Measurements from ENCODE around the gene SPC24. TPM values are rescaled to one million over a fixed set of nuclear protein-coding genes. Genes with fewer than 3 reads are reported as not detected.
"Not testable (repeated sequence)": the region's sequence is repeated elsewhere in the genome, so short reads cannot be mapped to it uniquely, and the experiment has no call there.

The SPC24 gene
- total RNA-seq, 1 experiment from 2014 or later = 50.6 TPM

DNA sequence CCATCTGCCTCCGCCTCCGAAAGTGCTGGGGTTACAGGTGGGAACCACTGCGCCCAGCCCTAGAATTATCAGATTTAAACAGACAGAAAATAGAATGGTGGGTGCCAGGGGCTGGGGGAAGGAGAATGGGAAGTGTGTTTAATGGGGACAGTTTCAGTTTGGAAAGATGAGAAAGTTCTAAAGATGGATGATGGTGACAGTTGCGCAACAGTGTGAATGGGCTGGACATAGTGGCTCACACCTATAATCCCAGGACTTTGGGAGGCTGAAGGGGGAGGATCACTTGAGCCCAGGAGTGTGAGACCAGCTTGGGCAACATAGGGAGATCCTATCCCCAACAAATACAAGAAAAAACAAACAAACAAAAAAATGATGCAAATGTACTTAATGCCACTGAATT, 25.9 kb upstream of the SPC24 start:
- CTCF ChIA-PET = no interaction called here
- in situ Hi-C loops (cut with HindIII; ENCODE audit: low pct_unique_long_range_greater_than_20kb, low sequenced_read_pairs) = no loop called here
- intact Hi-C loops (cut with micrococcal nuclease; ENCODE audit: unreplicated experiment) = no loop called here

DNA sequence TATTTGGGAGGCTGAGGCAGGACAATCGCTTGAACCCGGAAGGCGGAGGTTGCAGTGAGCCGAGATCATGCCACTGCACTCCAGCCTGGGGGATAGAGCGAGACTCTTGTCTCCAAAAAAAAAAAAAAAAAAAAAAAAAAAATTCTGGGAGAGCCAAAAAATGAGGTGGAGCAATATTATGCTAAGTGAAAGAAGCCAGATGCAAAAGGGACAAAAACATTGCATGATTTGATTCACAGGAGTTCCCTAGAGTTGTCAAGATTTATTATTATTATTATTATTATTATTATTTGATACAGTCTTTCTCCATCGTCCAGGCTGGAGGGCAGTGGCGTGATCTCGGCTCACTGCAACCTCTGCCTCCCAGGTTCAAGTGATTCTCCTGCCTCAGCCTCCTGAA, 25.4 kb upstream of the SPC24 start:
- H3K4me1 ChIP-seq (ENCODE audit: control insufficient read depth, insufficient read depth, low read length); in situ Hi-C loops (cut with HindIII; ENCODE audit: low pct_unique_long_range_greater_than_20kb, low sequenced_read_pairs); DNase-seq (ENCODE audit: low read depth, low spot score); ATAC-seq; H3K4me3 ChIP-seq (ENCODE audit: low read depth in 2 of 2, low read length in 2 of 2); H3K36me3 ChIP-seq (ENCODE audit: control insufficient read depth, insufficient read depth, low read length); BruUV-seq (replicated peaks); POLR2A ChIA-PET; H3K27me3 ChIP-seq (ENCODE audit: control insufficient read depth, insufficient read depth, low read length); CTCF ChIA-PET; H3K9me3 ChIP-seq (ENCODE audit: control insufficient read depth, insufficient read depth, low read depth, low read length); intact Hi-C loops (cut with micrococcal nuclease; ENCODE audit: unreplicated experiment); H3K27ac ChIP-seq (ENCODE audit: low read length): not testable (repeated sequence)

More for the DNA sequence above, 25.9 kb upstream of the SPC24 start:
- Histone ChIP-seq H3K9me3 (ENCODE audit: control insufficient read depth, insufficient read depth, low read depth, low read length) (no peaks in the 10 kb centered on the region), H3K4me1 (ENCODE audit: control insufficient read depth, insufficient read depth, low read length) (no peaks in the 10 kb centered on the region; the same call in 1 of the 2 replicates), H3K27me3 (ENCODE audit: control insufficient read depth, insufficient read depth, low read length) (no peaks in the 10 kb centered on the region), H3K4me3 (ENCODE audit: low read depth in 2 of 2, low read length in 2 of 2) (no peak overlapping the region), H3K36me3 (ENCODE audit: control insufficient read depth, insufficient read depth, low read length) (peaks cover 2% of the 10 kb centered on the region; the same call in 1 of the 2 replicates), H3K27ac (ENCODE audit: low read length) (no peak overlapping the region)
- BruUV-seq (replicated peaks) = no TSS peak
- POLR2A ChIA-PET = no interaction called here
- TF ChIP-seq TCF7L2 (IDR thresholded peaks at IDR 0.05; ENCODE audit: low read depth, low read length) (no peak), POLR2AphosphoS5 (IDR thresholded peaks at IDR 0.05; ENCODE audit: low read depth, low read length) (no peak), SIN3A (IDR thresholded peaks at IDR 0.05; ENCODE audit: borderline replicate concordance, insufficient read depth, low read depth, low read length) (no peak)
- TF ChIP-seq, protein P1, sequence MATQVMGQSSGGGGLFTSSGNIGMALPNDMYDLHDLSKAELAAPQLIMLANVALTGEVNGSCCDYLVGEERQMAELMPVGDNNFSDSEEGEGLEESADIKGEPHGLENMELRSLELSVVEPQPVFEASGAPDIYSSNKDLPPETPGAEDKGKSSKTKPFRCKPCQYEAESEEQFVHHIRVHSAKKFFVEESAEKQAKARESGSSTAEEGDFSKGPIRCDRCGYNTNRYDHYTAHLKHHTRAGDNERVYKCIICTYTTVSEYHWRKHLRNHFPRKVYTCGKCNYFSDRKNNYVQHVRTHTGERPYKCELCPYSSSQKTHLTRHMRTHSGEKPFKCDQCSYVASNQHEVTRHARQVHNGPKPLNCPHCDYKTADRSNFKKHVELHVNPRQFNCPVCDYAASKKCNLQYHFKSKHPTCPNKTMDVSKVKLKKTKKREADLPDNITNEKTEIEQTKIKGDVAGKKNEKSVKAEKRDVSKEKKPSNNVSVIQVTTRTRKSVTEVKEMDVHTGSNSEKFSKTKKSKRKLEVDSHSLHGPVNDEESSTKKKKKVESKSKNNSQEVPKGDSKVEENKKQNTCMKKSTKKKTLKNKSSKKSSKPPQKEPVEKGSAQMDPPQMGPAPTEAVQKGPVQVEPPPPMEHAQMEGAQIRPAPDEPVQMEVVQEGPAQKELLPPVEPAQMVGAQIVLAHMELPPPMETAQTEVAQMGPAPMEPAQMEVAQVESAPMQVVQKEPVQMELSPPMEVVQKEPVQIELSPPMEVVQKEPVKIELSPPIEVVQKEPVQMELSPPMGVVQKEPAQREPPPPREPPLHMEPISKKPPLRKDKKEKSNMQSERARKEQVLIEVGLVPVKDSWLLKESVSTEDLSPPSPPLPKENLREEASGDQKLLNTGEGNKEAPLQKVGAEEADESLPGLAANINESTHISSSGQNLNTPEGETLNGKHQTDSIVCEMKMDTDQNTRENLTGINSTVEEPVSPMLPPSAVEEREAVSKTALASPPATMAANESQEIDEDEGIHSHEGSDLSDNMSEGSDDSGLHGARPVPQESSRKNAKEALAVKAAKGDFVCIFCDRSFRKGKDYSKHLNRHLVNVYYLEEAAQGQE (IDR thresholded peaks at IDR 0.05; ENCODE audit: insufficient read depth in 1 of 2, low read depth in 2 of 2, low read length in 1 of 2) = no peak
- TF ChIP-seq, protein P2, sequence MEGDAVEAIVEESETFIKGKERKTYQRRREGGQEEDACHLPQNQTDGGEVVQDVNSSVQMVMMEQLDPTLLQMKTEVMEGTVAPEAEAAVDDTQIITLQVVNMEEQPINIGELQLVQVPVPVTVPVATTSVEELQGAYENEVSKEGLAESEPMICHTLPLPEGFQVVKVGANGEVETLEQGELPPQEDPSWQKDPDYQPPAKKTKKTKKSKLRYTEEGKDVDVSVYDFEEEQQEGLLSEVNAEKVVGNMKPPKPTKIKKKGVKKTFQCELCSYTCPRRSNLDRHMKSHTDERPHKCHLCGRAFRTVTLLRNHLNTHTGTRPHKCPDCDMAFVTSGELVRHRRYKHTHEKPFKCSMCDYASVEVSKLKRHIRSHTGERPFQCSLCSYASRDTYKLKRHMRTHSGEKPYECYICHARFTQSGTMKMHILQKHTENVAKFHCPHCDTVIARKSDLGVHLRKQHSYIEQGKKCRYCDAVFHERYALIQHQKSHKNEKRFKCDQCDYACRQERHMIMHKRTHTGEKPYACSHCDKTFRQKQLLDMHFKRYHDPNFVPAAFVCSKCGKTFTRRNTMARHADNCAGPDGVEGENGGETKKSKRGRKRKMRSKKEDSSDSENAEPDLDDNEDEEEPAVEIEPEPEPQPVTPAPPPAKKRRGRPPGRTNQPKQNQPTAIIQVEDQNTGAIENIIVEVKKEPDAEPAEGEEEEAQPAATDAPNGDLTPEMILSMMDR (IDR thresholded peaks at IDR 0.05) = no peak
- no peak for ATAC-seq
- no peak for DNase-seq (ENCODE audit: low read depth, low spot score)

DNA sequence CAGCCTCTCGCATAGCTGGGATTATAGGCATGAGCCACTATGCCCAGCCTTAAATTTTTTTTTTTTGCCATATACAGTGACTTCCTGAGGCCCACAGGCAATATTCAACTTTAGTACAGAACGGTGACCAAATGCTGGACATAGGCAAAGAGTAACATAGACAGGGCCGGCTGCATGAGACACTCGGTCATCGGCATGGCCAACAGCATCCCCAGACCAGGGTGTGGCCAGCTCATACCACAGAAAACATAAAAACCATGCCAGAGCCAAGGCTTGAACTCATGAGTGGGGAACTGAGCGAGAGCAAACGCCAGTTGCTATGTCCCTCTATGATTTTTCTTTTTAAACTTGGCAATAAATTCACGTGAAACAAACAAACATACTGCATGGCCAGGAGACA, 24.8 kb upstream of the SPC24 start:
- Histone ChIP-seq H3K36me3 (ENCODE audit: control insufficient read depth, insufficient read depth, low read length) (peaks cover 2% of the 10 kb centered on the region; the same call in 1 of the 2 replicates), H3K9me3 (ENCODE audit: control insufficient read depth, insufficient read depth, low read depth, low read length) (no peaks in the 10 kb centered on the region), H3K4me3 (ENCODE audit: low read depth in 2 of 2, low read length in 2 of 2) (no peak overlapping the region), H3K4me1 (ENCODE audit: control insufficient read depth, insufficient read depth, low read length) (no peaks in the 10 kb centered on the region; the same call in 1 of the 2 replicates), H3K27ac (ENCODE audit: low read length) (no peak overlapping the region), H3K27me3 (ENCODE audit: control insufficient read depth, insufficient read depth, low read length) (no peaks in the 10 kb centered on the region)
- TF ChIP-seq TCF7L2 (IDR thresholded peaks at IDR 0.05; ENCODE audit: low read depth, low read length) = no peak
- TF ChIP-seq, protein P1 (IDR thresholded peaks at IDR 0.05; ENCODE audit: insufficient read depth in 1 of 2, low read depth in 2 of 2, low read length in 1 of 2) = no peak
- TF ChIP-seq, protein P2 (IDR thresholded peaks at IDR 0.05) = no peak
- no peak for TF ChIP-seq POLR2AphosphoS5 (IDR thresholded peaks at IDR 0.05; ENCODE audit: low read depth, low read length)
- no peak for TF ChIP-seq SIN3A (IDR thresholded peaks at IDR 0.05; ENCODE audit: borderline replicate concordance, insufficient read depth, low read depth, low read length)
- ATAC-seq (no peak), DNase-seq (ENCODE audit: low read depth, low spot score) (no peak)
- in situ Hi-C loops (cut with HindIII; ENCODE audit: low pct_unique_long_range_greater_than_20kb, low sequenced_read_pairs) = no loop called here
- CTCF ChIA-PET = no interaction called here
- POLR2A ChIA-PET = no interaction called here
- no TSS peak for BruUV-seq (replicated peaks)
- intact Hi-C loops (cut with micrococcal nuclease; ENCODE audit: unreplicated experiment) = no loop called here

All from Panc1 (cell line).